ENCODE data around the gene LRRC34.

The LRRC34 gene

GRCh38 chr3:169812332-169813235 lies at the start of gene LRRC34, which contains the start of gene LRRIQ4:
LRRC34 (minus strand) TSS chr3:169812904; CDS start chr3:169812548, 356 bp downstream.
LRRIQ4 (plus strand) TSS chr3:169812870; CDS start chr3:169821922, 9,052 bp downstream.
- DNase-seq (ENCODE audit: low read depth): peak; percentile 34

GRCh38 chr3:169861871-169862270 lies 49.2 kb upstream of the LRRC34 start:
- DNase-seq (ENCODE audit: low read depth): no peak

GRCh38 chr3:169857811-169858210 lies 45.1 kb upstream of the LRRC34 start:
- no peak for DNase-seq (ENCODE audit: low read depth)

GRCh38 chr3:169855514-169855913 lies 42.8 kb upstream of the LRRC34 start:
- DNase-seq (ENCODE audit: low read depth): no peak

GRCh38 chr3:169850618-169851017 lies 37.9 kb upstream of the LRRC34 start:
- DNase-seq (ENCODE audit: low read depth): no peak

GRCh38 chr3:169848741-169849140 lies 36.0 kb upstream of the LRRC34 start:
- no peak for DNase-seq (ENCODE audit: low read depth)

GRCh38 chr3:169847896-169848295 lies 35.2 kb upstream of the LRRC34 start:
- DNase-seq (ENCODE audit: low read depth): no peak

GRCh38 chr3:169846458-169847193 lies 33.9 kb upstream of the LRRC34 start:
- peak; percentile 12 for DNase-seq (ENCODE audit: low read depth)

GRCh38 chr3:169842960-169843359 lies 30.3 kb upstream of the LRRC34 start:
- DNase-seq (ENCODE audit: low read depth): no peak

- no peak for DNase-seq (ENCODE audit: low read depth)
These were observed 28.5 kb upstream of the LRRC34 start for GRCh38 chr3:169841171-169841570.

- DNase-seq (ENCODE audit: low read depth): no peak
These were observed 25.9 kb upstream of the LRRC34 start for GRCh38 chr3:169838511-169839030.

- no peak for DNase-seq (ENCODE audit: low read depth)
These were observed 24.2 kb upstream of the LRRC34 start for GRCh38 chr3:169836942-169837275.

- DNase-seq (ENCODE audit: low read depth): no peak
These were observed 23.6 kb upstream of the LRRC34 start for GRCh38 chr3:169836078-169836941.

GRCh38 chr3:169835533-169835932 lies 22.8 kb upstream of the LRRC34 start:
- DNase-seq (ENCODE audit: low read depth): no peak

- DNase-seq (ENCODE audit: low read depth): no peak
These were observed 15.0 kb upstream of the LRRC34 start for GRCh38 chr3:169827712-169828111.

- no peak for DNase-seq (ENCODE audit: low read depth)
These were observed 12.6 kb upstream of the LRRC34 start for GRCh38 chr3:169825316-169825715.

- DNase-seq (ENCODE audit: low read depth): no peak
These were observed 10.3 kb upstream of the LRRC34 start for GRCh38 chr3:169822983-169823382.

- no peak for DNase-seq (ENCODE audit: low read depth)
These were observed 9.8 kb upstream of the LRRC34 start for GRCh38 chr3:169822540-169822939.

GRCh38 chr3:169822091-169822490 lies 9.4 kb upstream of the LRRC34 start:
- DNase-seq (ENCODE audit: low read depth): no peak

GRCh38 chr3:169818316-169818715 lies 5.6 kb upstream of the LRRC34 start:
- DNase-seq (ENCODE audit: low read depth): no peak

GRCh38 chr3:169815590-169816150 lies 3.0 kb upstream of the LRRC34 start:
- no peak for DNase-seq (ENCODE audit: low read depth)
